Epithelial cell of esophagus (primary cell): Measurements from ENCODE around the gene ATP13A1.

ENCODE experiments used
- DNase-seq: peaks from one replicate; pipeline ENCODE4 v3.0.0; 2010; ENCODE audit warnings: low read depth
- H3K4me3 ChIP-seq: 2 replicates; pipeline ENCODE4 v1.5.1; 2011; ENCODE audit warnings: mild to moderate bottlenecking, low read length, control low read depth
- TF ChIP-seq, protein P1 (sequence below): IDR thresholded peaks from 2 replicates; pipeline ENCODE4 v1.5.1; 2011; ENCODE audit warnings: low read depth, mild to moderate bottlenecking, low read length, control low read depth, inconsistent platforms; ENCODE audit not compliant: insufficient read depth; ENCODE audit errors: missing control alignments

The ATP13A1 gene

GRCh38 chr19:19633711-19634515 is 29.6 kb downstream of the ATP13A1 start:
- TF ChIP-seq, protein P1, sequence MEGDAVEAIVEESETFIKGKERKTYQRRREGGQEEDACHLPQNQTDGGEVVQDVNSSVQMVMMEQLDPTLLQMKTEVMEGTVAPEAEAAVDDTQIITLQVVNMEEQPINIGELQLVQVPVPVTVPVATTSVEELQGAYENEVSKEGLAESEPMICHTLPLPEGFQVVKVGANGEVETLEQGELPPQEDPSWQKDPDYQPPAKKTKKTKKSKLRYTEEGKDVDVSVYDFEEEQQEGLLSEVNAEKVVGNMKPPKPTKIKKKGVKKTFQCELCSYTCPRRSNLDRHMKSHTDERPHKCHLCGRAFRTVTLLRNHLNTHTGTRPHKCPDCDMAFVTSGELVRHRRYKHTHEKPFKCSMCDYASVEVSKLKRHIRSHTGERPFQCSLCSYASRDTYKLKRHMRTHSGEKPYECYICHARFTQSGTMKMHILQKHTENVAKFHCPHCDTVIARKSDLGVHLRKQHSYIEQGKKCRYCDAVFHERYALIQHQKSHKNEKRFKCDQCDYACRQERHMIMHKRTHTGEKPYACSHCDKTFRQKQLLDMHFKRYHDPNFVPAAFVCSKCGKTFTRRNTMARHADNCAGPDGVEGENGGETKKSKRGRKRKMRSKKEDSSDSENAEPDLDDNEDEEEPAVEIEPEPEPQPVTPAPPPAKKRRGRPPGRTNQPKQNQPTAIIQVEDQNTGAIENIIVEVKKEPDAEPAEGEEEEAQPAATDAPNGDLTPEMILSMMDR = no peak
- no peak for DNase-seq
- H3K4me3 ChIP-seq = no peak overlapping the region

DNA sequence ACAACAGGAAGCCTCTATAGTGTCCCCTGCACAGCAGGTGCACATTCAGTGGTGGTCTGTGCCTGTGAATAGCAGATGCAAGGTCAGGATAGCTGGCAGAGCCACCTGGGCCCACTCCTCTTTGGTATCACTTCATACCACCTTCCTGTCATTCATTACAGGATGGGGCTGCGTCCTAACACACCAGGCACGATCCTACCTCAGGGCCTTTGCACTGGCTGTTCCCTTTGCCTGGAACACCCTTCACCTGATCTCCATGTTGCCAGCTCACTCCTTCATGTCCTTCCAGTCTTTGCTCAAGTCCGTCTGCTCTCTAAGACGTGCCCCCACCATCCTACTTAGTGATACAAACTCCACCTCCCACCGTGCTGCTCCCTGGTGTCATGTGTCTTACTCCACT is 30.8 kb downstream of the ATP13A1 start:
- TF ChIP-seq, protein P1 = no peak
- no peak for DNase-seq
- no peak overlapping the region for H3K4me3 ChIP-seq

- TF ChIP-seq, protein P1 = no peak
- no peak overlapping the region for H3K4me3 ChIP-seq
- DNase-seq = no peak
Observed at GRCh38 chr19:19631346-19631745, 32.1 kb downstream of the ATP13A1 start.

GRCh38 chr19:19630426-19630825 is 33.0 kb downstream of the ATP13A1 start:
- H3K4me3 ChIP-seq = no peak overlapping the region
- no peak for DNase-seq
- TF ChIP-seq, protein P1 = no peak

GRCh38 chr19:19630062-19630414 is 33.4 kb downstream of the ATP13A1 start:
- TF ChIP-seq, protein P1 = no peak
- no peak for DNase-seq
- no peak overlapping the region for H3K4me3 ChIP-seq

DNA sequence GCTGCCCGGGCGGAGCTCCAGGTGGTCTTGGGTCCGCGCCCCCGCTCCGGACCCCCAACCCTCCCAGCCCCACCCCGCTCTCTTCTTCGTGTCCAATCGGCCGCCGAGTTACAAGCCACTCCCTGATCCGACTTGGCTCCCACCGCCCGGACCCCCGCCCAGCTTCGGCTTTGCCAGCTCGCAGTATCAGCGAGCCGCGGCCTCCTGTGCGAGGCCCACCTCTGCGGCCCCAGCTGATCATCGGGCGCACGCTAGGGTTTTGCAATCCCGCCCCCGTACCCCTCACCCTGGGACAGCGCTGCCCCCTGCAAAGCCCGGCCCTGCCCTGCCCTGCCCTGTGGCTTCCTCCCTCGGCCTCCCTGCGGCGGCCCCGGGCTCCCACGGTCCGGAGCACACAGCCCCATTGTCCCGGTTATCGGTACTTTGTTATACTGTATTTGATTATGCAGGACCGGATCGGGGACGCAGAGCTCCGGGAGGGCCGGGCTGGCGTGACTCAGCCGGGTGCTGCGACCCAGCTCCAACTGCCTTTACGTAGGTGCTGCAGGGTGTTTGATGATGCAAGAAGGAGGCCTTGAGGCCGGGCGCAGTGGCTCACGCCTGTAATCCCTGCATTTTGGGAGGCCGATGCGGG is 34.9 kb downstream of the ATP13A1 start:
- H3K4me3 ChIP-seq = peak overlapping the region; percentile 55
- peak; percentile 92 for DNase-seq
- TF ChIP-seq, protein P1 = no peak
